Liver (tissue), 9 donors: Measurements from ENCODE around the gene GABRR3. TPM values are rescaled to one million over a fixed set of nuclear protein-coding genes. Genes with fewer than 3 reads are reported as not detected.

Experiments used
- DNase-seq: peaks from one replicate; pipeline ENCODE4 v3.0.0-alpha.2; 2017; ENCODE audit warnings: low spot score
- H3K27ac ChIP-seq, 2 donors: one replicate each; pipeline ENCODE4 v1.7.0; 2013; ENCODE audit warnings: inconsistent platforms in 2 of 2, low read length in 2 of 2, control low read depth in 1 of 2, low read depth in 1 of 2, mild to moderate bottlenecking in 1 of 2
- H3K27me3 ChIP-seq, 4 donors: one replicate each; pipeline versions ENCODE4 v1.6.1 to v1.7.0; 2013; ENCODE audit warnings: low read length in 3 of 4, inconsistent platforms in 1 of 4, mild to moderate bottlenecking in 1 of 4, moderate library complexity in 1 of 4; ENCODE audit not compliant: control insufficient read depth in 4 of 4, insufficient read depth in 4 of 4
- H3K36me3 ChIP-seq, 4 donors: one replicate each; pipeline versions ENCODE4 v1.6.1 to v1.7.0; 2013; ENCODE audit warnings: low read length in 3 of 4, mild to moderate bottlenecking in 3 of 4, low read depth in 1 of 4, moderate library complexity in 1 of 4; ENCODE audit not compliant: control insufficient read depth in 4 of 4, insufficient read depth in 3 of 4
- H3K4me1 ChIP-seq, 4 donors: one replicate each; pipeline versions ENCODE4 v1.6.1 to v1.7.0; 2013; ENCODE audit warnings: low read length in 3 of 4, mild to moderate bottlenecking in 3 of 4, moderate library complexity in 1 of 4; ENCODE audit not compliant: control insufficient read depth in 4 of 4, insufficient read depth in 4 of 4
- H3K4me3 ChIP-seq, 3 donors: one replicate each; pipeline versions ENCODE4 v1.6.1 to v1.7.0; 2013; ENCODE audit warnings: low read length in 3 of 3, control low read depth in 1 of 3, low read depth in 1 of 3, mild to moderate bottlenecking in 1 of 3
- H3K9ac ChIP-seq, 2 donors: one replicate each; pipeline ENCODE4 v1.7.0; 2013; ENCODE audit warnings: low read length in 2 of 2, mild to moderate bottlenecking in 2 of 2, moderate library complexity in 2 of 2, control low read depth in 1 of 2, low read depth in 1 of 2
- H3K9me3 ChIP-seq, 4 donors: one replicate each; pipeline versions ENCODE4 v1.6.1 to v1.7.0; 2013; ENCODE audit warnings: low read length in 3 of 4; ENCODE audit not compliant: control insufficient read depth in 4 of 4
- EGR1 ChIP-seq, 2 donors: IDR thresholded peaks; 2 replicates each; pipeline ENCODE4 v1.6.1; 2016 to 2018; ENCODE audit warnings: antibody characterized with exemption in 2 of 2, low read depth in 2 of 2
- FOXA1 ChIP-seq: IDR thresholded peaks from 2 replicates; pipeline ENCODE4 v1.6.1; 2016; ENCODE audit warnings: antibody characterized with exemption
- FOXA2 ChIP-seq: IDR thresholded peaks from 2 replicates; pipeline ENCODE4 v1.6.1; 2016; ENCODE audit warnings: antibody characterized with exemption
- GABPA ChIP-seq, 2 donors: IDR thresholded peaks in 1 of 2; conservative IDR thresholded peaks in 1 of 2; 2 replicates each; pipeline ENCODE4 v1.6.1; 2016; ENCODE audit warnings: antibody characterized with exemption in 2 of 2, mild to moderate bottlenecking in 1 of 2, moderate library complexity in 1 of 2
- HNF4A ChIP-seq, 2 donors: conservative IDR thresholded peaks; 2 replicates each; pipeline ENCODE4 v1.6.1; 2016; ENCODE audit warnings: antibody characterized with exemption in 2 of 2, mild to moderate bottlenecking in 2 of 2
- HNF4G ChIP-seq: IDR thresholded peaks from 2 replicates; pipeline ENCODE4 v1.6.1; 2016; ENCODE audit warnings: antibody characterized with exemption
- JUND ChIP-seq, 2 donors: IDR thresholded peaks; 2 replicates each; pipeline ENCODE4 v1.6.1; 2016; ENCODE audit warnings: antibody characterized with exemption in 2 of 2
- NR2F2 ChIP-seq: IDR thresholded peaks from 2 replicates; pipeline ENCODE4 v1.6.1; 2016; ENCODE audit warnings: antibody characterized with exemption
- RAD21 ChIP-seq, 2 donors: IDR thresholded peaks; 2 replicates each; pipeline ENCODE4 v1.6.1; 2016; ENCODE audit warnings: antibody characterized with exemption in 2 of 2, mild to moderate bottlenecking in 2 of 2
- RXRA ChIP-seq, 2 donors: IDR thresholded peaks; 2 replicates each; pipeline ENCODE4 v1.6.1; 2017 to 2018; ENCODE audit warnings: antibody characterized with exemption in 2 of 2, mild to moderate bottlenecking in 1 of 2
- SP1 ChIP-seq: IDR thresholded peaks from 2 replicates; pipeline ENCODE4 v1.6.1; 2018; ENCODE audit warnings: antibody characterized with exemption, mild to moderate bottlenecking
- TAF1 ChIP-seq: conservative IDR thresholded peaks from 2 replicates; pipeline ENCODE4 v1.6.1; 2016; ENCODE audit warnings: antibody characterized with exemption, mild to moderate bottlenecking
- YY1 ChIP-seq: IDR thresholded peaks from 2 replicates; pipeline ENCODE4 v1.6.1; 2016; ENCODE audit warnings: antibody characterized with exemption, mild to moderate bottlenecking
- WGBS: extraction: QIAGEN DNeasy Blood & Tissue Kit; methylation state at CpG from one replicate; pipeline ENCODE4 v1.1.7; 2013; 5-methylcytosine and 5-hydroxymethylcytosine counted together
- polyA plus RNA-seq, 2 donors: library from polyadenylated mRNA; stranded (reverse) in 1 of 2; unstranded in 1 of 2; fragments of 200-250 nt in 1 of 2; fragments of >200 nt in 1 of 2; fragmentation: Nextera tagmentation in 1 of 2; extraction: Ambion mirVana in 1 of 2; gene quantifications; one replicate each; pipeline versions ENCODE4 v1.2.1 to v1.2.3, GENCODE V29; 2013 to 2015
- total RNA-seq, 2 donors: library from RNA; depleted of rRNA; stranded (reverse); fragments of >200 nt; gene quantifications; one replicate each; pipeline ENCODE4 v1.2.3, GENCODE V29; 2014
- TF ChIP-seq, protein P1 (sequence below): IDR thresholded peaks from 2 replicates; pipeline ENCODE4 v1.6.1; 2016; ENCODE audit warnings: antibody characterized with exemption
- TF ChIP-seq, protein P2 (sequence below): fragments of 150-350 bp; IDR thresholded peaks from 2 replicates; pipeline ENCODE4 v1.5.1; 2017; ENCODE audit warnings: improper control_type of control experiment, low read depth, low read length; ENCODE audit not compliant: missing input control
- TF ChIP-seq, protein P3 (sequence below): IDR thresholded peaks from 2 replicates; pipeline ENCODE4 v1.6.1; 2016; ENCODE audit warnings: antibody characterized with exemption, mild to moderate bottlenecking
- TF ChIP-seq, protein P4 (sequence below): IDR thresholded peaks from 2 replicates; pipeline ENCODE4 v1.6.1; 2016; ENCODE audit warnings: antibody characterized with exemption
- TF ChIP-seq, protein P5 (sequence below): IDR thresholded peaks from 2 replicates; pipeline ENCODE4 v1.6.1; 2016; ENCODE audit warnings: antibody characterized with exemption
- donor health status: healthy.
- donor health status: healthy.
- donor health status: healthy.
- donor health status: healthy.
- donor health status: healthy.

The GABRR3 gene
- total and polyA plus RNA-seq, 4 donors, result not detected

DNA sequence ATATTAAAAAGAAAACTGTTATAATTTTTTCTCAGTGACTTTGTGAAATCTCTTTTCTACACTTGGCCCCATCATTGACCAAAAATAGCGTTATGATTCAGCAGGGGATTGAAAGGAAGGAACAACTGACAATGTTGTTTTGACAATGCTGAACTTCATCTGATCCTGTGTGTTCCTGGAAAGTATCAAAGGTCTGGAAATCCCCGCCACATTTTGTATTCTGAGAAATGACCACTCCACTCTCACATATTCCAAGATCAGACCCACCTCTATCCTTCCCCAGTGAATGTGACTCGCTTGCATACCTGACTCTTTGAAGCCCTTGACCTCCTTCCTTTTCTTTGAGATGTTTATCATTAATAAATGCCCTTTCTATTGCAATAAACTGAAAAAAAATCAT lies 53.2 kb downstream of the GABRR3 start:
- Histone ChIP-seq H3K9ac (peak overlapping the region in 1 of 2 donors; percentile 19), H3K27ac (peak overlapping the region; percentile 53 to 67), H3K27me3 (no peaks in the 10 kb centered on the region), H3K4me3 (no peak overlapping the region), H3K9me3 (no peaks in the 10 kb centered on the region), H3K36me3 (no peaks in the 10 kb centered on the region), H3K4me1 (peaks cover 0 to 6% (median 0%) of the 10 kb centered on the region in 4 donors)
- no peak for DNase-seq
- no peak for TF ChIP-seq YY1
- TF ChIP-seq, protein P1, sequence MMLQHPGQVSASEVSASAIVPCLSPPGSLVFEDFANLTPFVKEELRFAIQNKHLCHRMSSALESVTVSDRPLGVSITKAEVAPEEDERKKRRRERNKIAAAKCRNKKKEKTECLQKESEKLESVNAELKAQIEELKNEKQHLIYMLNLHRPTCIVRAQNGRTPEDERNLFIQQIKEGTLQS, result peak; percentile 25
- TF ChIP-seq, protein P2, sequence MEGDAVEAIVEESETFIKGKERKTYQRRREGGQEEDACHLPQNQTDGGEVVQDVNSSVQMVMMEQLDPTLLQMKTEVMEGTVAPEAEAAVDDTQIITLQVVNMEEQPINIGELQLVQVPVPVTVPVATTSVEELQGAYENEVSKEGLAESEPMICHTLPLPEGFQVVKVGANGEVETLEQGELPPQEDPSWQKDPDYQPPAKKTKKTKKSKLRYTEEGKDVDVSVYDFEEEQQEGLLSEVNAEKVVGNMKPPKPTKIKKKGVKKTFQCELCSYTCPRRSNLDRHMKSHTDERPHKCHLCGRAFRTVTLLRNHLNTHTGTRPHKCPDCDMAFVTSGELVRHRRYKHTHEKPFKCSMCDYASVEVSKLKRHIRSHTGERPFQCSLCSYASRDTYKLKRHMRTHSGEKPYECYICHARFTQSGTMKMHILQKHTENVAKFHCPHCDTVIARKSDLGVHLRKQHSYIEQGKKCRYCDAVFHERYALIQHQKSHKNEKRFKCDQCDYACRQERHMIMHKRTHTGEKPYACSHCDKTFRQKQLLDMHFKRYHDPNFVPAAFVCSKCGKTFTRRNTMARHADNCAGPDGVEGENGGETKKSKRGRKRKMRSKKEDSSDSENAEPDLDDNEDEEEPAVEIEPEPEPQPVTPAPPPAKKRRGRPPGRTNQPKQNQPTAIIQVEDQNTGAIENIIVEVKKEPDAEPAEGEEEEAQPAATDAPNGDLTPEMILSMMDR, result no peak
- peak; percentile 55 to 57 for TF ChIP-seq JUND (IDR thresholded peaks at IDR 0.05)
- no peak for TF ChIP-seq NR2F2
- TF ChIP-seq, protein P3, sequence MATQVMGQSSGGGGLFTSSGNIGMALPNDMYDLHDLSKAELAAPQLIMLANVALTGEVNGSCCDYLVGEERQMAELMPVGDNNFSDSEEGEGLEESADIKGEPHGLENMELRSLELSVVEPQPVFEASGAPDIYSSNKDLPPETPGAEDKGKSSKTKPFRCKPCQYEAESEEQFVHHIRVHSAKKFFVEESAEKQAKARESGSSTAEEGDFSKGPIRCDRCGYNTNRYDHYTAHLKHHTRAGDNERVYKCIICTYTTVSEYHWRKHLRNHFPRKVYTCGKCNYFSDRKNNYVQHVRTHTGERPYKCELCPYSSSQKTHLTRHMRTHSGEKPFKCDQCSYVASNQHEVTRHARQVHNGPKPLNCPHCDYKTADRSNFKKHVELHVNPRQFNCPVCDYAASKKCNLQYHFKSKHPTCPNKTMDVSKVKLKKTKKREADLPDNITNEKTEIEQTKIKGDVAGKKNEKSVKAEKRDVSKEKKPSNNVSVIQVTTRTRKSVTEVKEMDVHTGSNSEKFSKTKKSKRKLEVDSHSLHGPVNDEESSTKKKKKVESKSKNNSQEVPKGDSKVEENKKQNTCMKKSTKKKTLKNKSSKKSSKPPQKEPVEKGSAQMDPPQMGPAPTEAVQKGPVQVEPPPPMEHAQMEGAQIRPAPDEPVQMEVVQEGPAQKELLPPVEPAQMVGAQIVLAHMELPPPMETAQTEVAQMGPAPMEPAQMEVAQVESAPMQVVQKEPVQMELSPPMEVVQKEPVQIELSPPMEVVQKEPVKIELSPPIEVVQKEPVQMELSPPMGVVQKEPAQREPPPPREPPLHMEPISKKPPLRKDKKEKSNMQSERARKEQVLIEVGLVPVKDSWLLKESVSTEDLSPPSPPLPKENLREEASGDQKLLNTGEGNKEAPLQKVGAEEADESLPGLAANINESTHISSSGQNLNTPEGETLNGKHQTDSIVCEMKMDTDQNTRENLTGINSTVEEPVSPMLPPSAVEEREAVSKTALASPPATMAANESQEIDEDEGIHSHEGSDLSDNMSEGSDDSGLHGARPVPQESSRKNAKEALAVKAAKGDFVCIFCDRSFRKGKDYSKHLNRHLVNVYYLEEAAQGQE, result no peak
- no peak for TF ChIP-seq FOXA2
- no peak for TF ChIP-seq EGR1 (IDR thresholded peaks at IDR 0.05; ENCODE audit: low read depth in 2 of 2)
- TF ChIP-seq TAF1, result no peak
- TF ChIP-seq, protein P4, sequence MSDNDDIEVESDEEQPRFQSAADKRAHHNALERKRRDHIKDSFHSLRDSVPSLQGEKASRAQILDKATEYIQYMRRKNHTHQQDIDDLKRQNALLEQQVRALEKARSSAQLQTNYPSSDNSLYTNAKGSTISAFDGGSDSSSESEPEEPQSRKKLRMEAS, result no peak
- TF ChIP-seq, protein P5, sequence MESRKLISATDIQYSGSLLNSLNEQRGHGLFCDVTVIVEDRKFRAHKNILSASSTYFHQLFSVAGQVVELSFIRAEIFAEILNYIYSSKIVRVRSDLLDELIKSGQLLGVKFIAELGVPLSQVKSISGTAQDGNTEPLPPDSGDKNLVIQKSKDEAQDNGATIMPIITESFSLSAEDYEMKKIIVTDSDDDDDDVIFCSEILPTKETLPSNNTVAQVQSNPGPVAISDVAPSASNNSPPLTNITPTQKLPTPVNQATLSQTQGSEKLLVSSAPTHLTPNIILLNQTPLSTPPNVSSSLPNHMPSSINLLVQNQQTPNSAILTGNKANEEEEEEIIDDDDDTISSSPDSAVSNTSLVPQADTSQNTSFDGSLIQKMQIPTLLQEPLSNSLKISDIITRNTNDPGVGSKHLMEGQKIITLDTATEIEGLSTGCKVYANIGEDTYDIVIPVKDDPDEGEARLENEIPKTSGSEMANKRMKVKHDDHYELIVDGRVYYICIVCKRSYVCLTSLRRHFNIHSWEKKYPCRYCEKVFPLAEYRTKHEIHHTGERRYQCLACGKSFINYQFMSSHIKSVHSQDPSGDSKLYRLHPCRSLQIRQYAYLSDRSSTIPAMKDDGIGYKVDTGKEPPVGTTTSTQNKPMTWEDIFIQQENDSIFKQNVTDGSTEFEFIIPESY, result no peak
- peak; percentile 29 to 45 for TF ChIP-seq RXRA (IDR thresholded peaks at IDR 0.05)
- no peak for TF ChIP-seq HNF4G
- no peak for TF ChIP-seq GABPA (IDR thresholded peaks at IDR 0.05 in 1 of 2, conservative IDR thresholded peaks at IDR 0.05 in 1 of 2)
- TF ChIP-seq RAD21 (IDR thresholded peaks at IDR 0.05), result no peak
- peak; percentile 54 for TF ChIP-seq SP1
- peak in 1 of 2 donors; percentile 42 for TF ChIP-seq HNF4A (conservative IDR thresholded peaks at IDR 0.05)
- TF ChIP-seq FOXA1, result no peak
- 20% methylated on average over 3 of the region's 3 CpGs for WGBS
